Measurements from ENCODE around the gene HMCN1. TPM values are rescaled to one million over a fixed set of nuclear protein-coding genes. Genes with fewer than 3 reads are reported as not detected.

The HMCN1 gene
- total RNA-seq, 1 experiment from 2014 or later = 0.23 TPM

- Histone ChIP-seq H3K27ac (ENCODE audit: low read length) (no peak overlapping the region), H3K27me3 (ENCODE audit: control insufficient read depth, insufficient read depth, low read length) (no peaks in the 10 kb centered on the region), H3K4me3 (ENCODE audit: low read depth in 2 of 2, low read length in 2 of 2) (no peak overlapping the region), H3K9me3 (ENCODE audit: control insufficient read depth, insufficient read depth, low read depth, low read length) (no peaks in the 10 kb centered on the region), H3K4me1 (ENCODE audit: control insufficient read depth, insufficient read depth, low read length) (no peaks in the 10 kb centered on the region), H3K36me3 (ENCODE audit: control insufficient read depth, insufficient read depth, low read length) (no peaks in the 10 kb centered on the region)
- TF ChIP-seq CTCF (IDR thresholded peaks at IDR 0.05) (no peak), SIN3A (IDR thresholded peaks at IDR 0.05; ENCODE audit: borderline replicate concordance, insufficient read depth, low read depth, low read length) (no peak)
- BruUV-seq (replicated peaks) = no TSS peak
- intact Hi-C loops (cut with micrococcal nuclease; ENCODE audit: unreplicated experiment) (no loop called here), in situ Hi-C loops (cut with HindIII; ENCODE audit: low pct_unique_long_range_greater_than_20kb, low sequenced_read_pairs) (no loop called here)
- ATAC-seq = no peak
- ChIA-PET CTCF (no interaction called here), POLR2A (no interaction called here)
- DNase-seq (ENCODE audit: low read depth, low spot score) = no peak
Observed at GRCh38 chr1:186009039-186009737, 275.0 kb downstream of the HMCN1 start.

GRCh38 chr1:186014370-186015037 lies 280.3 kb downstream of the HMCN1 start:
- Histone ChIP-seq H3K27ac (ENCODE audit: low read length) (no peak overlapping the region), H3K27me3 (ENCODE audit: control insufficient read depth, insufficient read depth, low read length) (no peaks in the 10 kb centered on the region), H3K9me3 (ENCODE audit: control insufficient read depth, insufficient read depth, low read depth, low read length) (no peaks in the 10 kb centered on the region), H3K4me1 (ENCODE audit: control insufficient read depth, insufficient read depth, low read length) (no peaks in the 10 kb centered on the region), H3K36me3 (ENCODE audit: control insufficient read depth, insufficient read depth, low read length) (no peaks in the 10 kb centered on the region), H3K4me3 (ENCODE audit: low read depth in 2 of 2, low read length in 2 of 2) (no peak overlapping the region)
- CTCF ChIA-PET = no interaction called here
- BruUV-seq (replicated peaks) = no TSS peak
- TF ChIP-seq SIN3A (IDR thresholded peaks at IDR 0.05; ENCODE audit: borderline replicate concordance, insufficient read depth, low read depth, low read length) (no peak), CTCF (IDR thresholded peaks at IDR 0.05) (no peak), TCF7L2 (IDR thresholded peaks at IDR 0.05; ENCODE audit: low read depth, low read length) (no peak), POLR2AphosphoS5 (IDR thresholded peaks at IDR 0.05; ENCODE audit: low read depth, low read length) (no peak)
- TF ChIP-seq, protein P1, sequence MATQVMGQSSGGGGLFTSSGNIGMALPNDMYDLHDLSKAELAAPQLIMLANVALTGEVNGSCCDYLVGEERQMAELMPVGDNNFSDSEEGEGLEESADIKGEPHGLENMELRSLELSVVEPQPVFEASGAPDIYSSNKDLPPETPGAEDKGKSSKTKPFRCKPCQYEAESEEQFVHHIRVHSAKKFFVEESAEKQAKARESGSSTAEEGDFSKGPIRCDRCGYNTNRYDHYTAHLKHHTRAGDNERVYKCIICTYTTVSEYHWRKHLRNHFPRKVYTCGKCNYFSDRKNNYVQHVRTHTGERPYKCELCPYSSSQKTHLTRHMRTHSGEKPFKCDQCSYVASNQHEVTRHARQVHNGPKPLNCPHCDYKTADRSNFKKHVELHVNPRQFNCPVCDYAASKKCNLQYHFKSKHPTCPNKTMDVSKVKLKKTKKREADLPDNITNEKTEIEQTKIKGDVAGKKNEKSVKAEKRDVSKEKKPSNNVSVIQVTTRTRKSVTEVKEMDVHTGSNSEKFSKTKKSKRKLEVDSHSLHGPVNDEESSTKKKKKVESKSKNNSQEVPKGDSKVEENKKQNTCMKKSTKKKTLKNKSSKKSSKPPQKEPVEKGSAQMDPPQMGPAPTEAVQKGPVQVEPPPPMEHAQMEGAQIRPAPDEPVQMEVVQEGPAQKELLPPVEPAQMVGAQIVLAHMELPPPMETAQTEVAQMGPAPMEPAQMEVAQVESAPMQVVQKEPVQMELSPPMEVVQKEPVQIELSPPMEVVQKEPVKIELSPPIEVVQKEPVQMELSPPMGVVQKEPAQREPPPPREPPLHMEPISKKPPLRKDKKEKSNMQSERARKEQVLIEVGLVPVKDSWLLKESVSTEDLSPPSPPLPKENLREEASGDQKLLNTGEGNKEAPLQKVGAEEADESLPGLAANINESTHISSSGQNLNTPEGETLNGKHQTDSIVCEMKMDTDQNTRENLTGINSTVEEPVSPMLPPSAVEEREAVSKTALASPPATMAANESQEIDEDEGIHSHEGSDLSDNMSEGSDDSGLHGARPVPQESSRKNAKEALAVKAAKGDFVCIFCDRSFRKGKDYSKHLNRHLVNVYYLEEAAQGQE (IDR thresholded peaks at IDR 0.05; ENCODE audit: insufficient read depth in 1 of 2, low read depth in 2 of 2, low read length in 1 of 2) = no peak
- intact Hi-C loops (cut with micrococcal nuclease; ENCODE audit: unreplicated experiment) = no loop called here
- in situ Hi-C loops (cut with HindIII; ENCODE audit: low pct_unique_long_range_greater_than_20kb, low sequenced_read_pairs) = no loop called here
- DNase-seq (ENCODE audit: low read depth, low spot score) = no peak
- no peak for ATAC-seq
- POLR2A ChIA-PET = no interaction called here

Measured in Panc1 (cell line).